ENCODE measurements around the gene ZBTB34.

DNA sequence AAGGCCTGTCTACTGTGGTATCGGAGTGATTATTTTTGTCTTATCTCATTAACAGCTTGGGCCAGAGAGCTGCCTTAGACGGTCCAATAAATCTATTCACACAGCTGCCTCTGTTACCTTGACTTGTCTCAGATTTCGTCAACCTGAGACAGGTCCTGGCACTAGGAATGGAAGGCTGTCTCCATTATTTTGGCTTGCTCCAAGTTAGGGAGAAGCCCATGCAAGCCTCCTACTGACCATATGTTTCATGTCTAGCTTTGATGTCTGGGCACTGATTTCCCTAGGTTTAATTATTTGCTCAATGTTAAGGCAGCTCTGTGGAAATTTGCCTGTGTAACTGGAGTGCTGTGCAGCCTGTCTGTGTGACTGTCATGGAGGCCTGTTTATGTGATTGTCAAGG is 41.8 kb downstream of the ZBTB34 start:
- TF ChIP-seq, protein P1, sequence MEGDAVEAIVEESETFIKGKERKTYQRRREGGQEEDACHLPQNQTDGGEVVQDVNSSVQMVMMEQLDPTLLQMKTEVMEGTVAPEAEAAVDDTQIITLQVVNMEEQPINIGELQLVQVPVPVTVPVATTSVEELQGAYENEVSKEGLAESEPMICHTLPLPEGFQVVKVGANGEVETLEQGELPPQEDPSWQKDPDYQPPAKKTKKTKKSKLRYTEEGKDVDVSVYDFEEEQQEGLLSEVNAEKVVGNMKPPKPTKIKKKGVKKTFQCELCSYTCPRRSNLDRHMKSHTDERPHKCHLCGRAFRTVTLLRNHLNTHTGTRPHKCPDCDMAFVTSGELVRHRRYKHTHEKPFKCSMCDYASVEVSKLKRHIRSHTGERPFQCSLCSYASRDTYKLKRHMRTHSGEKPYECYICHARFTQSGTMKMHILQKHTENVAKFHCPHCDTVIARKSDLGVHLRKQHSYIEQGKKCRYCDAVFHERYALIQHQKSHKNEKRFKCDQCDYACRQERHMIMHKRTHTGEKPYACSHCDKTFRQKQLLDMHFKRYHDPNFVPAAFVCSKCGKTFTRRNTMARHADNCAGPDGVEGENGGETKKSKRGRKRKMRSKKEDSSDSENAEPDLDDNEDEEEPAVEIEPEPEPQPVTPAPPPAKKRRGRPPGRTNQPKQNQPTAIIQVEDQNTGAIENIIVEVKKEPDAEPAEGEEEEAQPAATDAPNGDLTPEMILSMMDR (IDR thresholded peaks at IDR 0.05; ENCODE audit: low read depth, low read length, poor library complexity, severe bottlenecking), result no peak
- TF ChIP-seq EZH2phosphoT487 (IDR thresholded peaks at IDR 0.05; ENCODE audit: borderline replicate concordance, low read length), result no peak

Data from DOHH2 (cell line).